IMR-90 (cell line): ENCODE measurements around the gene KLHL6. TPM values are rescaled to one million over a fixed set of nuclear protein-coding genes. Genes with fewer than 3 reads are reported as not detected.

Source experiments
- ATAC-seq: fragments of 200-7000 bp; cut with Tn5 transposase; 2 replicates; pipeline ENCODE4 v1.9.1; 2020; ENCODE audit warnings: low read depth, mild to moderate bottlenecking, moderate library complexity
- BruUV-seq: library from RNA; stranded (reverse); fragments of 400-500 nt; replicated peaks from 2 replicates; lab custom pipeline; 2021; lab: Mats Ljungman, UMichigan
- CTCF ChIA-PET: fragments of 300-600 bp; formaldehyde crosslinking; extraction: SDS; loops from one replicate; lab custom pipeline; 2021; ENCODE audit warnings: antibody characterized with exemption; lab: Yijun Ruan, JAX
- POLR2A ChIA-PET: fragments of 300-600 bp; sonication (Branson Sonifier 250); formaldehyde crosslinking; loops from one replicate; lab custom pipeline; 2022; ENCODE audit warnings: antibody characterized with exemption; ENCODE audit not compliant: unreplicated experiment; lab: Charles Lee
- DNase-seq: peaks from one replicate; pipeline ENCODE4 v3.0.0; 2013
- H2AFZ ChIP-seq: replicated peaks from 2 replicates; pipeline ENCODE3; 2013; ENCODE audit warnings: low read length, mild to moderate bottlenecking; ENCODE audit not compliant: poor library complexity
- H2AK5ac ChIP-seq: 2 replicates; pipeline ENCODE4 v1.6.1; 2013; ENCODE audit warnings: low read depth, low read length, inconsistent platforms
- H2AK9ac ChIP-seq: replicated peaks from 2 replicates; pipeline ENCODE3; 2013; ENCODE audit warnings: mild to moderate bottlenecking, low read depth, low read length, moderate library complexity; ENCODE audit not compliant: poor library complexity
- H2BK120ac ChIP-seq: 2 replicates; pipeline ENCODE4 v1.6.1; 2013; ENCODE audit warnings: low read depth, low read length, inconsistent platforms
- H2BK15ac ChIP-seq: 3 replicates; pipeline ENCODE4 v1.6.1; 2013; ENCODE audit warnings: low read depth, low read length, inconsistent platforms
- H2BK20ac ChIP-seq: 2 replicates; pipeline ENCODE4 v1.6.1; 2013; ENCODE audit warnings: low read depth, mild to moderate bottlenecking, inconsistent platforms, low read length, moderate library complexity
- H2BK5ac ChIP-seq: 2 replicates; pipeline ENCODE4 v1.6.1; 2013; ENCODE audit warnings: mild to moderate bottlenecking, low read depth, low read length, inconsistent platforms; ENCODE audit not compliant: poor library complexity, severe bottlenecking
- H3K14ac ChIP-seq: replicated peaks from 2 replicates; pipeline ENCODE4 v1.6.1; 2013; ENCODE audit warnings: low read depth, low read length, inconsistent platforms
- H3K18ac ChIP-seq: 2 replicates; pipeline ENCODE4 v1.6.1; 2013; ENCODE audit warnings: low read depth, low read length, control low read depth
- H3K23ac ChIP-seq: 2 replicates; pipeline ENCODE4 v1.6.1; 2013; ENCODE audit warnings: low read depth, low read length, inconsistent platforms
- H3K27ac ChIP-seq: 2 replicates; pipeline ENCODE4 v1.5.1; 2013; ENCODE audit warnings: mild to moderate bottlenecking, control low read depth, low read length; ENCODE audit not compliant: insufficient read depth
- H3K27me3 ChIP-seq: 2 replicates; pipeline ENCODE4 v1.6.1; 2013; ENCODE audit warnings: low read length; ENCODE audit not compliant: control insufficient read depth, insufficient read depth
- H3K36me3 ChIP-seq: 2 replicates; pipeline ENCODE4 v1.6.1; 2013; ENCODE audit warnings: low read length, mixed read lengths; ENCODE audit not compliant: control insufficient read depth, insufficient read depth
- H3K4ac ChIP-seq: 2 replicates; pipeline ENCODE4 v1.6.1; 2013; ENCODE audit warnings: low read depth, low read length, inconsistent platforms
- H3K4me1 ChIP-seq: 2 replicates; pipeline ENCODE4 v1.6.1; 2013; ENCODE audit warnings: low read length, mixed read lengths; ENCODE audit not compliant: control insufficient read depth, insufficient read depth
- H3K4me2 ChIP-seq: 2 replicates; pipeline ENCODE4 v1.6.1; 2013; ENCODE audit warnings: low read depth, mild to moderate bottlenecking, control low read depth, low read length, moderate library complexity
- H3K4me3 ChIP-seq: 2 replicates; pipeline ENCODE4 v1.5.1; 2013; ENCODE audit warnings: low read depth, mild to moderate bottlenecking, control low read depth, low read length, moderate library complexity; ENCODE audit not compliant: insufficient read depth
- H3K56ac ChIP-seq: 2 replicates; pipeline ENCODE4 v1.6.1; 2013; ENCODE audit warnings: low read length, inconsistent platforms; ENCODE audit not compliant: insufficient read depth; ENCODE audit errors: extremely low read depth
- H3K79me1 ChIP-seq, 2 experiments: 2 replicates each; pipeline ENCODE4 v1.6.1; 2013; ENCODE audit warnings: low read length in 2 of 2, inconsistent platforms in 1 of 2, low read depth in 1 of 2
- H3K9ac ChIP-seq: 2 replicates; pipeline ENCODE4 v1.6.1; 2013; ENCODE audit warnings: low read depth, low read length, control low read depth
- H3K9me1 ChIP-seq: 2 replicates; pipeline ENCODE4 v1.6.1; 2013; ENCODE audit warnings: low read length, inconsistent platforms; ENCODE audit not compliant: insufficient read depth
- H3K9me3 ChIP-seq: 2 replicates; pipeline ENCODE4 v1.6.1; 2013; ENCODE audit warnings: low read length; ENCODE audit not compliant: control insufficient read depth, insufficient read depth
- H4K20me1 ChIP-seq: 2 replicates; pipeline ENCODE4 v1.6.1; 2013; ENCODE audit warnings: low read length, inconsistent platforms; ENCODE audit not compliant: insufficient read depth
- H4K5ac ChIP-seq: 2 replicates; pipeline ENCODE4 v1.6.1; 2013; ENCODE audit warnings: mild to moderate bottlenecking, low read depth, low read length, control low read depth
- H4K8ac ChIP-seq, 2 experiments: 2 replicates each; pipeline ENCODE4 v1.6.1; 2013; ENCODE audit warnings: low read depth in 2 of 2, low read length in 2 of 2, control low read depth in 1 of 2, inconsistent platforms in 1 of 2
- H4K91ac ChIP-seq: 2 replicates; pipeline ENCODE4 v1.6.1; 2013; ENCODE audit warnings: low read depth, low read length, inconsistent platforms; ENCODE audit not compliant: insufficient read depth
- BHLHE40 ChIP-seq: fragments of 150-350 bp; IDR thresholded peaks from 2 replicates; pipeline ENCODE4 v1.6.1; 2016; ENCODE audit warnings: mild to moderate bottlenecking, low read depth, low read length
- WGBS, 2 experiments: methylation state at CpG; one replicate each; pipeline versions ENCODE4 v1.1.5 to v1.1.7; 2013; ENCODE audit warnings: missing lambda C conversion rate in 2 of 2; ENCODE audit not compliant: insufficient read length in 1 of 2; ENCODE audit errors: extremely low coverage in 2 of 2; 5-methylcytosine and 5-hydroxymethylcytosine counted together
- dilution Hi-C: fragments of 300-500 bp; cut with HindIII; formaldehyde crosslinking; loops from one replicate; pipeline ENCODE4 v1.14.3; 2018; ENCODE audit warnings: low sequenced_read_pairs; ENCODE audit not compliant: unreplicated experiment
- in situ Hi-C: fragments of 300-500 bp; cut with MboI; formaldehyde crosslinking; loops from 3 replicates; pipeline ENCODE4 v1.14.3; 2019; ENCODE audit warnings: low sequenced_read_pairs, inconsistent platforms, mixed read lengths
- intact Hi-C: fragments of 100-400 bp; cut with micrococcal nuclease; formaldehyde crosslinking; loops from 2 replicates; pipeline ENCODE4 v1.10.0; 2022
- polyA plus RNA-seq, 3 experiments: library from polyadenylated mRNA; depleted of rRNA; stranded (reverse); fragments of >200 nt; gene quantifications; 2 replicates each; pipeline ENCODE4 v1.2.3, GENCODE V29; 2012; ENCODE audit warnings: low replicate concordance in 1 of 3
- total RNA-seq: library from RNA; depleted of rRNA; stranded (reverse); fragments of >200 nt; gene quantifications from 2 replicates; pipeline ENCODE4 v1.2.3, GENCODE V29; 2012
- TF ChIP-seq, protein P1 (sequence below): conservative IDR thresholded peaks from 2 replicates; pipeline ENCODE4 v1.5.1; 2012; ENCODE audit warnings: mild to moderate bottlenecking, low read depth, low read length, improper control_type of control experiment

Gene KLHL6
- total and polyA plus RNA-seq, 2 of the 4 experiments (the other 2 are of a cell fraction) = not detected

DNA sequence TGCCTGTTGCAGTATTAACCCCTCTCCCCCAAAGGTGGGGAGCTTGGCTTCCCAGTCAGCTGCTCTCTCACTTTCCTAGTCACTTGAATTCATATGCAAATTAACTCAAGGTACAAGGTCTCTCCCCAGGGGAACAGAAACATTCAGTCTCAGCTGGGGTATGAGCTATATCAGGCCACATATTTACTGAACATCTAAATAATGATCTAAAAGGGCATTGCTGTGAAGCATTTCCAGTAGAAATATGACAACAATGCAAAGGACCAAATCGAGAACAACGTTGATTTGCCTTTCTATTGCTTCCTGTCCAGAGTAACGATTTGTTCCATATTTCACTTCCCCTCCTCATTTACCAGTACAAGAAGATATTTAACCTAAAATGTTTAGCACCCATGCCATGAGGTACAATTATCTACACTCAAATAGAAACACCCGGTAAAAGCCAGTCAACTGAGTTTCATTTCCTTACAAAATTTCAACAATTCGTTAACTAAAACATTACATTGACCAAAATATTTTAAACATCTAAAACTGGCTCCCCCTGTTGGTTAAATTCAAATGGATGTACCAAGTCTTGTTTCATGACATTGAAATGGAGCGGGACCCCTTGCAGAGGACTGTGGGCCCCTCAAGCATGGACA lies 36.5 kb upstream of the KLHL6 start:
- Histone ChIP-seq H2AK9ac (no peak overlapping the region), H2BK20ac (no peak overlapping the region), H3K27ac (no peak overlapping the region), H3K36me3 (no peaks in the 10 kb centered on the region), H3K23ac (no peak overlapping the region), H3K9ac (no peak overlapping the region), H3K4ac (no peak overlapping the region), H4K5ac (no peak overlapping the region), H2AK5ac (no peak overlapping the region), H4K8ac (no peak overlapping the region), H2BK120ac (no peak overlapping the region), H3K4me2 (no peak overlapping the region), H2BK5ac (no peak overlapping the region), H3K9me1 (no peaks in the 10 kb centered on the region), H3K4me3 (no peak overlapping the region), H3K4me1 (no peaks in the 10 kb centered on the region), H3K9me3 (no peaks in the 10 kb centered on the region), H4K91ac (no peak overlapping the region), H3K56ac (no peak overlapping the region), H3K18ac (no peak overlapping the region), H2BK15ac (no peak overlapping the region), H4K20me1 (no peaks in the 10 kb centered on the region), H3K27me3 (peaks cover 11% of the 10 kb centered on the region), H3K14ac (no peak overlapping the region), H3K79me1 (no peaks in the 10 kb centered on the region), H2AFZ (no peak overlapping the region)
- TF ChIP-seq BHLHE40 = no peak
- TF ChIP-seq, protein P1, sequence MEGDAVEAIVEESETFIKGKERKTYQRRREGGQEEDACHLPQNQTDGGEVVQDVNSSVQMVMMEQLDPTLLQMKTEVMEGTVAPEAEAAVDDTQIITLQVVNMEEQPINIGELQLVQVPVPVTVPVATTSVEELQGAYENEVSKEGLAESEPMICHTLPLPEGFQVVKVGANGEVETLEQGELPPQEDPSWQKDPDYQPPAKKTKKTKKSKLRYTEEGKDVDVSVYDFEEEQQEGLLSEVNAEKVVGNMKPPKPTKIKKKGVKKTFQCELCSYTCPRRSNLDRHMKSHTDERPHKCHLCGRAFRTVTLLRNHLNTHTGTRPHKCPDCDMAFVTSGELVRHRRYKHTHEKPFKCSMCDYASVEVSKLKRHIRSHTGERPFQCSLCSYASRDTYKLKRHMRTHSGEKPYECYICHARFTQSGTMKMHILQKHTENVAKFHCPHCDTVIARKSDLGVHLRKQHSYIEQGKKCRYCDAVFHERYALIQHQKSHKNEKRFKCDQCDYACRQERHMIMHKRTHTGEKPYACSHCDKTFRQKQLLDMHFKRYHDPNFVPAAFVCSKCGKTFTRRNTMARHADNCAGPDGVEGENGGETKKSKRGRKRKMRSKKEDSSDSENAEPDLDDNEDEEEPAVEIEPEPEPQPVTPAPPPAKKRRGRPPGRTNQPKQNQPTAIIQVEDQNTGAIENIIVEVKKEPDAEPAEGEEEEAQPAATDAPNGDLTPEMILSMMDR = peak; percentile 27; the same call in 1 of the 2 replicates
- intact Hi-C loops = no loop called here
- ChIA-PET CTCF (interaction anchor here (0.6 to 0.7 kb wide), 3 partner anchors 12 to 45 kb away, joined by 3 read pairs; no protein-coding TSS in a partner anchor), POLR2A (no interaction called here)
- in situ Hi-C loops = no loop called here
- ATAC-seq = no peak
- 63 to 89% methylated on average over 1 to 3 of the region's 6 CpGs for WGBS, 2 experiments
- DNase-seq = no peak
- no TSS peak for BruUV-seq
- dilution Hi-C loops = no loop called here
